ENCODE results near the gene GPD1. TPM values are rescaled to one million over a fixed set of nuclear protein-coding genes. Genes with fewer than 3 reads are reported as not detected.
A peak's percentile ranks its signal among the peaks of the same experiment; 100 is the strongest.

The GPD1 gene
- total RNA-seq, 1 experiment from 2014 or later = 1.6 TPM

DNA sequence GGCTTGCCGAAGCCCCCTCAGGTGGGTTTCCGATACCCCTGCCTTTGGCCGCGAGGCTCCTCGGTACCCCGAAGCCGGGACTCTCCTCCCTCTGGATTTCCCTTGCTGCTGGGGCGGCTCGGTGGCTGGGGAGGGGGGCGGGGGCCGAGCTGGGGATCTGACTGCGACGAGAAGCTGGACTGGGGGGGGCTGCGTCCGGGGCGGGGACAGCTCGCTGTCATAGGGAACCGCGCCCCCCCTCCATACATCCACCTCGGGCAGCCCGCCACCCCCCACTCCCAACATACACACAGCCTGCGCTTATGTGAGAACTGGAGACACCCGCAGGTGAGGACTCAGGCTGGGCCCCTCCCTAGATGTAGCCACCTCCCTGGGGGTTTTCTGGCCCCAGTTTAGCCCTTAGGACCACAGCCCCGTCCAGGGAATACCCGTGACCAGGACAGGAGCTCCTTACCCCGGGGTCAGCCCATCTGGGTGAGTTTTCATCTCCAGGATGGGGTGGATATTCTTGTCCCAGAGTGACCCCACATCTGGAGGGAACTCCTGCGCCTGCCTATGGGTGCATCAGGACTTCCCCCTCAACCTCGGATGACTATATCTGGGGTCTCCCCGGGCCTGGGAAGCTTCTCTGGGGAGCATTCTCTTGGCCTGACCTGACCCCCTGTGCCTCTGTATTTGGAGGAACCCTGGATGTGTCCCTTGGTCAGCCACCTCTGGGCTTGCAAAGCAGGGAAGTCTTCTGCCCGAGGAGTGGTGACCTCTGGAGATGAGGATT, 45.7 kb upstream of the GPD1 start:
- peaks cover 2 to 23% of the 10 kb centered on the region in 2 experiments; a peak in 2 of 4 replicates for H3K36me3 ChIP-seq (ENCODE audit: control insufficient read depth in 1 of 2, insufficient read depth in 2 of 2, low read length in 2 of 2)
- H4K20me1 ChIP-seq (ENCODE audit: insufficient read depth) = no peaks in the 10 kb centered on the region
- H3K79me2 ChIP-seq (ENCODE audit: insufficient read depth, low read length) = no peaks in the 10 kb centered on the region
- H2AFZ ChIP-seq (ENCODE audit: low read depth, low read length, poor library complexity, severe bottlenecking) = no peak overlapping the region
- no peak for DNase-seq (ENCODE audit: low read depth, low spot score)
- intact Hi-C loops (cut with micrococcal nuclease) = loop anchor here (5.0 kb wide), 1 partner anchor 191 kb away; no protein-coding TSS in a partner anchor
- CTCF ChIA-PET = no interaction called here
- H3K4me2 ChIP-seq (ENCODE audit: low read length) = peak overlapping the region; percentile 99
- no TSS peak for BruUV-seq (replicated peaks)
- H3K9ac ChIP-seq (ENCODE audit: low read length) = peak overlapping the region; percentile 76
- ATAC-seq = peak; percentile 12
- H3K4me3 ChIP-seq (replicated peaks in 1 of 2; ENCODE audit: low read depth in 1 of 2, low read length in 2 of 2) = peak overlapping the region; percentile 58
- POLR2A ChIA-PET = no interaction called here
- no peaks in the 10 kb centered on the region for H3K9me2 ChIP-seq (ENCODE audit: insufficient read depth)
- TF ChIP-seq, protein P1, sequence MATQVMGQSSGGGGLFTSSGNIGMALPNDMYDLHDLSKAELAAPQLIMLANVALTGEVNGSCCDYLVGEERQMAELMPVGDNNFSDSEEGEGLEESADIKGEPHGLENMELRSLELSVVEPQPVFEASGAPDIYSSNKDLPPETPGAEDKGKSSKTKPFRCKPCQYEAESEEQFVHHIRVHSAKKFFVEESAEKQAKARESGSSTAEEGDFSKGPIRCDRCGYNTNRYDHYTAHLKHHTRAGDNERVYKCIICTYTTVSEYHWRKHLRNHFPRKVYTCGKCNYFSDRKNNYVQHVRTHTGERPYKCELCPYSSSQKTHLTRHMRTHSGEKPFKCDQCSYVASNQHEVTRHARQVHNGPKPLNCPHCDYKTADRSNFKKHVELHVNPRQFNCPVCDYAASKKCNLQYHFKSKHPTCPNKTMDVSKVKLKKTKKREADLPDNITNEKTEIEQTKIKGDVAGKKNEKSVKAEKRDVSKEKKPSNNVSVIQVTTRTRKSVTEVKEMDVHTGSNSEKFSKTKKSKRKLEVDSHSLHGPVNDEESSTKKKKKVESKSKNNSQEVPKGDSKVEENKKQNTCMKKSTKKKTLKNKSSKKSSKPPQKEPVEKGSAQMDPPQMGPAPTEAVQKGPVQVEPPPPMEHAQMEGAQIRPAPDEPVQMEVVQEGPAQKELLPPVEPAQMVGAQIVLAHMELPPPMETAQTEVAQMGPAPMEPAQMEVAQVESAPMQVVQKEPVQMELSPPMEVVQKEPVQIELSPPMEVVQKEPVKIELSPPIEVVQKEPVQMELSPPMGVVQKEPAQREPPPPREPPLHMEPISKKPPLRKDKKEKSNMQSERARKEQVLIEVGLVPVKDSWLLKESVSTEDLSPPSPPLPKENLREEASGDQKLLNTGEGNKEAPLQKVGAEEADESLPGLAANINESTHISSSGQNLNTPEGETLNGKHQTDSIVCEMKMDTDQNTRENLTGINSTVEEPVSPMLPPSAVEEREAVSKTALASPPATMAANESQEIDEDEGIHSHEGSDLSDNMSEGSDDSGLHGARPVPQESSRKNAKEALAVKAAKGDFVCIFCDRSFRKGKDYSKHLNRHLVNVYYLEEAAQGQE (IDR thresholded peaks at IDR 0.05; ENCODE audit: low read depth) = no peak
- TF ChIP-seq ZFX (IDR thresholded peaks at IDR 0.05) = peak; percentile 33; the same call in 1 of the 2 replicates
- peaks cover 15 to 25% of the 10 kb centered on the region in 2 experiments; a peak in 3 of 4 replicates for H3K4me1 ChIP-seq (ENCODE audit: control insufficient read depth in 1 of 2, insufficient read depth in 2 of 2, low read length in 2 of 2)
- RAD21 ChIA-PET (ENCODE audit: low non-redundant PET in 1 of 2, low total read pairs in 2 of 2, uncharacterized antibody in 2 of 2, unreplicated experiment in 2 of 2) = no interaction called here
- H3K27ac ChIP-seq (ENCODE audit: low read depth, low read length) = peak overlapping the region; percentile 59; the same call in 1 of the 2 replicates
- no peaks in the 10 kb centered on the region; the same call in 1 of the 2 replicates for H3K27me3 ChIP-seq (ENCODE audit: insufficient read depth, low read length)
- no peaks in the 10 kb centered on the region for H3K9me3 ChIP-seq (ENCODE audit: control insufficient read depth in 1 of 2, insufficient read depth in 1 of 2, low read depth in 1 of 2, low read length in 2 of 2)

Data from HCT116 (cell line).